ENCODE measurements around the gene EPHB1.

Gene EPHB1

GRCh38 chr3:134972836-134973455 is 177.9 kb downstream of the EPHB1 start:
- H3K4me2 ChIP-seq (ENCODE audit: low read length), result no peak overlapping the region
- H3K9me2 ChIP-seq (ENCODE audit: low read depth, low read length), result no peaks in the 10 kb centered on the region
- H3K36me3 ChIP-seq (ENCODE audit: insufficient read depth, low read length), result no peaks in the 10 kb centered on the region
- no peaks in the 10 kb centered on the region for H3K27me3 ChIP-seq (ENCODE audit: insufficient read depth, low read length)
- no peak overlapping the region for H2AFZ ChIP-seq (ENCODE audit: low read length)
- H3K27ac ChIP-seq (ENCODE audit: low read depth, low read length, poor library complexity, severe bottlenecking), result no peak overlapping the region
- H3K4me1 ChIP-seq (ENCODE audit: insufficient read depth, low read length, severe bottlenecking), result no peaks in the 10 kb centered on the region
- no peaks in the 10 kb centered on the region for H3K9me3 ChIP-seq (ENCODE audit: low read length)
- H3K79me2 ChIP-seq (ENCODE audit: insufficient read depth, low read length), result no peaks in the 10 kb centered on the region
- H3K9ac ChIP-seq (ENCODE audit: low read length), result no peak overlapping the region
- TF ChIP-seq, protein P1, sequence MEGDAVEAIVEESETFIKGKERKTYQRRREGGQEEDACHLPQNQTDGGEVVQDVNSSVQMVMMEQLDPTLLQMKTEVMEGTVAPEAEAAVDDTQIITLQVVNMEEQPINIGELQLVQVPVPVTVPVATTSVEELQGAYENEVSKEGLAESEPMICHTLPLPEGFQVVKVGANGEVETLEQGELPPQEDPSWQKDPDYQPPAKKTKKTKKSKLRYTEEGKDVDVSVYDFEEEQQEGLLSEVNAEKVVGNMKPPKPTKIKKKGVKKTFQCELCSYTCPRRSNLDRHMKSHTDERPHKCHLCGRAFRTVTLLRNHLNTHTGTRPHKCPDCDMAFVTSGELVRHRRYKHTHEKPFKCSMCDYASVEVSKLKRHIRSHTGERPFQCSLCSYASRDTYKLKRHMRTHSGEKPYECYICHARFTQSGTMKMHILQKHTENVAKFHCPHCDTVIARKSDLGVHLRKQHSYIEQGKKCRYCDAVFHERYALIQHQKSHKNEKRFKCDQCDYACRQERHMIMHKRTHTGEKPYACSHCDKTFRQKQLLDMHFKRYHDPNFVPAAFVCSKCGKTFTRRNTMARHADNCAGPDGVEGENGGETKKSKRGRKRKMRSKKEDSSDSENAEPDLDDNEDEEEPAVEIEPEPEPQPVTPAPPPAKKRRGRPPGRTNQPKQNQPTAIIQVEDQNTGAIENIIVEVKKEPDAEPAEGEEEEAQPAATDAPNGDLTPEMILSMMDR (IDR thresholded peaks at IDR 0.05; ENCODE audit: low read length), result no peak
- TF ChIP-seq EZH2 (IDR thresholded peaks at IDR 0.05; ENCODE audit: borderline replicate concordance, low read length), result no peak
- no peak overlapping the region for H3K4me3 ChIP-seq (ENCODE audit: low read depth, low read length, poor library complexity, severe bottlenecking)
- H3F3A ChIP-seq (ENCODE audit: insufficient read depth, low read length), result no peaks in the 10 kb centered on the region
- no peaks in the 10 kb centered on the region for H4K20me1 ChIP-seq (ENCODE audit: insufficient read depth, low read length)

DNA sequence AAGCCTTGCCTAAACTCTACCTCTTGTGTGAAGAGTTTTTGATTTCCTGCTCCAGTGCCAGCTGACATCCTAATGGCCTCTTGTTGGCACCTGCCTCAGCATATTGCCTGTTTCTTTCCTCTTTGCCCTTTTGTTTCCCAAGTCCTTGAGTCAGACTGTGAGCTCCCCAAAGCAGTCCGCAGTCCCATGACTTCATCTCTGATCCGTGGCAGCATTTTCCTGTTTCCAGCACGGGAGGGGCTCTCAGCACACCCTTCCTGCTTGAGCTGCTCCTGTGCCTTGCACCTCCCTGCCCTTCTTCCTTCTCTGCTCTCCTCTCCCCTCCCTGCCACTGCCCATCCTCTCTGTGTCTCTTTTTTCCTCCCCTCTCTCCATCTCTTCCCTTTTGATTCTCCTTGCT is 179.6 kb downstream of the EPHB1 start:
- Histone ChIP-seq H3K9me3 (ENCODE audit: low read length) (no peaks in the 10 kb centered on the region), H3K27me3 (ENCODE audit: insufficient read depth, low read length) (no peaks in the 10 kb centered on the region), H3K9me2 (ENCODE audit: low read depth, low read length) (no peaks in the 10 kb centered on the region), H3K36me3 (ENCODE audit: insufficient read depth, low read length) (no peaks in the 10 kb centered on the region), H3F3A (ENCODE audit: insufficient read depth, low read length) (no peaks in the 10 kb centered on the region), H3K79me2 (ENCODE audit: insufficient read depth, low read length) (no peaks in the 10 kb centered on the region), H3K4me1 (ENCODE audit: insufficient read depth, low read length, severe bottlenecking) (no peaks in the 10 kb centered on the region), H2AFZ (ENCODE audit: low read length) (no peak overlapping the region), H3K4me2 (ENCODE audit: low read length) (no peak overlapping the region), H4K20me1 (ENCODE audit: insufficient read depth, low read length) (no peaks in the 10 kb centered on the region), H3K4me3 (ENCODE audit: low read depth, low read length, poor library complexity, severe bottlenecking) (no peak overlapping the region), H3K27ac (ENCODE audit: low read depth, low read length, poor library complexity, severe bottlenecking) (no peak overlapping the region), H3K9ac (ENCODE audit: low read length) (no peak overlapping the region)
- TF ChIP-seq EZH2 (IDR thresholded peaks at IDR 0.05; ENCODE audit: borderline replicate concordance, low read length), result no peak
- TF ChIP-seq, protein P1 (IDR thresholded peaks at IDR 0.05; ENCODE audit: low read length), result no peak

GRCh38 chr3:134976948-134977347 is 181.9 kb downstream of the EPHB1 start:
- H3K9me2 ChIP-seq (ENCODE audit: low read depth, low read length), result no peaks in the 10 kb centered on the region
- no peaks in the 10 kb centered on the region for H3K4me1 ChIP-seq (ENCODE audit: insufficient read depth, low read length, severe bottlenecking)

More at GRCh38 chr3:134976948-134977347, 181.9 kb downstream of the EPHB1 start:
- TF ChIP-seq EZH2 (IDR thresholded peaks at IDR 0.05; ENCODE audit: borderline replicate concordance, low read length), result no peak
- TF ChIP-seq, protein P1 (IDR thresholded peaks at IDR 0.05; ENCODE audit: low read length), result no peak
- Histone ChIP-seq H3K9ac (ENCODE audit: low read length) (no peak overlapping the region), H4K20me1 (ENCODE audit: insufficient read depth, low read length) (no peaks in the 10 kb centered on the region), H3K4me3 (ENCODE audit: low read depth, low read length, poor library complexity, severe bottlenecking) (no peak overlapping the region), H3K27me3 (ENCODE audit: insufficient read depth, low read length) (no peaks in the 10 kb centered on the region), H3K9me3 (ENCODE audit: low read length) (no peaks in the 10 kb centered on the region), H3K36me3 (ENCODE audit: insufficient read depth, low read length) (no peaks in the 10 kb centered on the region), H2AFZ (ENCODE audit: low read length) (no peak overlapping the region), H3K79me2 (ENCODE audit: insufficient read depth, low read length) (no peaks in the 10 kb centered on the region), H3F3A (ENCODE audit: insufficient read depth, low read length) (no peaks in the 10 kb centered on the region), H3K27ac (ENCODE audit: low read depth, low read length, poor library complexity, severe bottlenecking) (no peak overlapping the region), H3K4me2 (ENCODE audit: low read length) (no peak overlapping the region)
